ENCODE data around the gene CAPNS1.
A peak's percentile ranks its signal among the peaks of the same experiment; 100 is the strongest.
"Not testable (repeated sequence)": the region's sequence is repeated elsewhere in the genome, so short reads cannot be mapped to it uniquely, and the experiment has no call there.

CAPNS1 gene

GRCh38 chr19:36114721-36115452, 25.0 kb upstream of the CAPNS1 start, which contains the start of gene POLR2I:
TSS of gene POLR2I (minus strand) at chr19:36114875. CDS start at chr19:36114856, 19 bp downstream.
- DNase-seq (ENCODE audit: low read depth) = peak; percentile 99

GRCh38 chr19:36115453-36116343, 24.2 kb upstream of the CAPNS1 start, which contains the start of gene TBCB:
TSS of gene TBCB (plus strand) at chr19:36115468. CDS start at chr19:36115561, 93 bp downstream.
- DNase-seq (ENCODE audit: low read depth) = peak; percentile 82

GRCh38 chr19:36116344-36116637, 23.6 kb upstream of the CAPNS1 start:
- no peak for DNase-seq (ENCODE audit: low read depth)

- DNase-seq (ENCODE audit: low read depth) = no peak
Measured at GRCh38 chr19:36120092-36120983, 19.5 kb upstream of the CAPNS1 start.

GRCh38 chr19:36120984-36121358, 18.9 kb upstream of the CAPNS1 start:
- DNase-seq (ENCODE audit: low read depth) = no peak

- DNase-seq (ENCODE audit: low read depth) = no peak
Measured at GRCh38 chr19:36121486-36122124, 18.3 kb upstream of the CAPNS1 start.

GRCh38 chr19:36125557-36125956, 14.3 kb upstream of the CAPNS1 start:
- DNase-seq (ENCODE audit: low read depth) = no peak

- DNase-seq (ENCODE audit: low read depth) = no peak
Measured at GRCh38 chr19:36128392-36128736, 11.5 kb upstream of the CAPNS1 start.

- DNase-seq (ENCODE audit: low read depth) = not testable (repeated sequence)
Measured at GRCh38 chr19:36131221-36131620, 8.6 kb upstream of the CAPNS1 start.

- DNase-seq (ENCODE audit: low read depth) = not testable (repeated sequence)
Measured at GRCh38 chr19:36134867-36135266, 5.0 kb upstream of the CAPNS1 start.

- no peak for DNase-seq (ENCODE audit: low read depth)
Measured at GRCh38 chr19:36136964-36137686, 2.7 kb upstream of the CAPNS1 start.

- no peak for DNase-seq (ENCODE audit: low read depth)
Measured at GRCh38 chr19:36139120-36139472, 770 bp upstream of the CAPNS1 start.

GRCh38 chr19:36140304-36141038, 605 bp downstream of the CAPNS1 start:
- DNase-seq (ENCODE audit: low read depth) = no peak

- peak; percentile 80 for DNase-seq (ENCODE audit: low read depth)
Measured at GRCh38 chr19:36141039-36141927, 1.4 kb downstream of the CAPNS1 start.

GRCh38 chr19:36142046-36142445, 2.2 kb downstream of the CAPNS1 start:
- DNase-seq (ENCODE audit: low read depth) = no peak

- no peak for DNase-seq (ENCODE audit: low read depth)
Measured at GRCh38 chr19:36142496-36142895, 2.6 kb downstream of the CAPNS1 start.

- no peak for DNase-seq (ENCODE audit: low read depth)
Measured at GRCh38 chr19:36144624-36145023, 4.8 kb downstream of the CAPNS1 start.

- no peak for DNase-seq (ENCODE audit: low read depth)
Measured at GRCh38 chr19:36149673-36150406, 10.0 kb downstream of the CAPNS1 start.

- DNase-seq (ENCODE audit: low read depth) = no peak
Measured at GRCh38 chr19:36150586-36150985, 10.7 kb downstream of the CAPNS1 start.
